Lower lobe of right lung (tissue), 2 donors: Measurements from ENCODE around the gene RBBP4. TPM values are rescaled to one million over a fixed set of nuclear protein-coding genes. Genes with fewer than 3 reads are reported as not detected.

Experiments
- ATAC-seq, 2 donors: fragments of 200-7000 bp; cut with Tn5 transposase; one replicate each; pipeline ENCODE4 v1.9.1; 2020 to 2022; ENCODE audit warnings: mild to moderate bottlenecking in 2 of 2, moderate library complexity in 2 of 2
- DNase-seq: peaks from one replicate; pipeline ENCODE4 v3.0.0-alpha.2; 2020
- H3K27ac ChIP-seq: fragments of 200-600 bp; one replicate; pipeline ENCODE4 v1.8.0; 2022
- H3K27me3 ChIP-seq: fragments of 200-600 bp; one replicate; pipeline ENCODE4 v1.8.0; 2022; ENCODE audit warnings: low read depth
- H3K36me3 ChIP-seq: fragments of 200-600 bp; one replicate; pipeline ENCODE4 v1.8.0; 2022; ENCODE audit warnings: mild to moderate bottlenecking
- H3K4me1 ChIP-seq: fragments of 200-600 bp; one replicate; pipeline ENCODE4 v1.8.0; 2022
- H3K4me3 ChIP-seq: fragments of 200-600 bp; one replicate; pipeline ENCODE4 v1.8.0; 2022; ENCODE audit warnings: mild to moderate bottlenecking
- H3K9me3 ChIP-seq: fragments of 200-600 bp; one replicate; pipeline ENCODE4 v1.8.0; 2022
- intact Hi-C: fragments of 100-400 bp; cut with DNase I; formaldehyde crosslinking; loops from one replicate; pipeline ENCODE4 v1.11.0; 2022
- total RNA-seq: library from RNA; stranded (reverse); fragmentation: NEBNext Ultra II Directional; extraction: Animal tissue kit (Norgen Biotek cat#: 25700); gene quantifications from one replicate; pipeline ENCODE4 v1.2.1, GENCODE V29; 2021
- TF ChIP-seq, protein P1 (sequence below): fragments of 200-600 bp; IDR thresholded peaks from one replicate; pipeline ENCODE4 v1.8.0; 2022; ENCODE audit warnings: antibody characterized with exemption, mild to moderate bottlenecking
- donor health status: DM: no; HTN: yes; CAD: no; lungs with severe emphysema.

The RBBP4 gene
- total RNA-seq, 1 donor from 2014 or later: 155 TPM

DNA sequence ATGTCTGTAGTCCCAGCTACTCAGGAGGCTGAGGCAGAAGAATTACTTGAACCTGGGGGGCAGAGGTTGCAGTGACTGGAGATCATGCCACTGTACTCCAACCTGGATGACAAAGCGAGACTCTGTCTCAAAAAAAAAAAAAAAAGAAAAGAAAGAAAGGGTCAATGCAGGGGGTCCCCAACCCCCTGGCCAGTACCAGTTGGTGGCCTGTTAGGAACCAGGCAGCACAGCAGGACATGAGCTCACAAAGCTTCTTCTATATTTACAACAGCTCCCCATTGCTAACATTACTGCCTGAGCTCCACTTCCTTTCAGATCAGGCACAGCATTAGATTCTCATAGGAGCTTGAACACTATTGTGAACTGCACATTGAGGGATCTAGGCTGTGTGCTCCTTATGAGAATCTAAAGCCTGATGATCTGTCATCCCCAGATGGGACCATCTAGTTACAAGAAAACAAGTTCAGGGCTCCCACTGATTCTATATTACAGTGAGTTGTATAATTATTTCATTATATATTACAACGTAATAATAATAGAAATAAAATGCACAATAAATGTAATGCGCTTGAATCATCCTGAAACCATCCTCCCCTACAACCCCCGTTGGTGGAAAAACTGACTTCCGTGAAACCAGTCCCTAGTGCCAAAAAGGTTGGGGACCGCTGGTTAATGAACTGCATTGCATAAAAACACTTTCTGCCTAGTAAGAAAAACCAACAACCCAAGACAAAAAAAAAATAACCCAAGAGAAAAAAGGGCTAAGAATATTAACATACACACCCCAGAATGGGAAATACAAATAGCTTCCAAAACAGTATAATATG, 3.5 kb upstream of the RBBP4 start:
- no peak for DNase-seq
- peaks cover 12% of the 10 kb centered on the region for H3K36me3 ChIP-seq
- TF ChIP-seq, protein P1, sequence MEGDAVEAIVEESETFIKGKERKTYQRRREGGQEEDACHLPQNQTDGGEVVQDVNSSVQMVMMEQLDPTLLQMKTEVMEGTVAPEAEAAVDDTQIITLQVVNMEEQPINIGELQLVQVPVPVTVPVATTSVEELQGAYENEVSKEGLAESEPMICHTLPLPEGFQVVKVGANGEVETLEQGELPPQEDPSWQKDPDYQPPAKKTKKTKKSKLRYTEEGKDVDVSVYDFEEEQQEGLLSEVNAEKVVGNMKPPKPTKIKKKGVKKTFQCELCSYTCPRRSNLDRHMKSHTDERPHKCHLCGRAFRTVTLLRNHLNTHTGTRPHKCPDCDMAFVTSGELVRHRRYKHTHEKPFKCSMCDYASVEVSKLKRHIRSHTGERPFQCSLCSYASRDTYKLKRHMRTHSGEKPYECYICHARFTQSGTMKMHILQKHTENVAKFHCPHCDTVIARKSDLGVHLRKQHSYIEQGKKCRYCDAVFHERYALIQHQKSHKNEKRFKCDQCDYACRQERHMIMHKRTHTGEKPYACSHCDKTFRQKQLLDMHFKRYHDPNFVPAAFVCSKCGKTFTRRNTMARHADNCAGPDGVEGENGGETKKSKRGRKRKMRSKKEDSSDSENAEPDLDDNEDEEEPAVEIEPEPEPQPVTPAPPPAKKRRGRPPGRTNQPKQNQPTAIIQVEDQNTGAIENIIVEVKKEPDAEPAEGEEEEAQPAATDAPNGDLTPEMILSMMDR: no peak
- no peak for ATAC-seq
- no peak overlapping the region for H3K27ac ChIP-seq
- H3K4me1 ChIP-seq: peaks cover 26% of the 10 kb centered on the region
- no peaks in the 10 kb centered on the region for H3K9me3 ChIP-seq
- H3K27me3 ChIP-seq: no peaks in the 10 kb centered on the region
- intact Hi-C loops: no loop called here
- H3K4me3 ChIP-seq: no peak overlapping the region

DNA sequence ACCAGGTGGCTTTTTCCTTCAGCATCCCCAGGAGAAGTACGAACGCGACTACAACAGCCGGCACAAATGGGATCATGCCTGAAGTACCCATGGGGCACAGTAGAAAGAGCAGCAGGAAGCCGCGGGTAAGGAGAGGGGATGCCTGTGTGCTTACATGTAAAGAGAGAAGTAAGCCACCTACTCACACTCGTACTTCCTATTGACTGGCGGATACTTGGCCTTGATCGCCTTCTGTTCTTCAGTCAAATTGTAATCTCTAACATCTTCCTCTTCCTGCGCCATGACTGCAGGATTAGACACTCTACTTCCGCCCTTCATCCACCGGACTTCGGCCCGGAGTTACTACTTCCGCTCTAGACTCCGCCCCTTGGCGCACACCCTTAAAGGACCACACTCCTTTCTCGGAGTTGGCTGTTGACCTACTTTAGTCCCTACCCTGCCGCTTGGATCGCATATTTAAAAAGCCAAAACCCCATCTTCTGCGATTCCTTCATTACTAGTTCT, 708 bp upstream of the RBBP4 start, which contains the start of gene ZBTB8OS:
Gene ZBTB8OS, minus strand, starts transcription at position 303 of the 504 bp plus-strand sequence. Its CDS starts 21 bp downstream, at position 282.
- Histone ChIP-seq H3K36me3 (peaks cover 34% of the 10 kb centered on the region), H3K27me3 (no peaks in the 10 kb centered on the region), H3K4me3 (peak within 1 kb of the TSS; percentile 83), H3K9me3 (no peaks in the 10 kb centered on the region), H3K27ac (peak within 1 kb of the TSS; percentile 100), H3K4me1 (peaks cover 52% of the 10 kb centered on the region)
- ATAC-seq (peak; percentile 93 to 94), DNase-seq (peak; percentile 93)
- intact Hi-C loops: no loop called here
- TF ChIP-seq, protein P1: no peak

DNA sequence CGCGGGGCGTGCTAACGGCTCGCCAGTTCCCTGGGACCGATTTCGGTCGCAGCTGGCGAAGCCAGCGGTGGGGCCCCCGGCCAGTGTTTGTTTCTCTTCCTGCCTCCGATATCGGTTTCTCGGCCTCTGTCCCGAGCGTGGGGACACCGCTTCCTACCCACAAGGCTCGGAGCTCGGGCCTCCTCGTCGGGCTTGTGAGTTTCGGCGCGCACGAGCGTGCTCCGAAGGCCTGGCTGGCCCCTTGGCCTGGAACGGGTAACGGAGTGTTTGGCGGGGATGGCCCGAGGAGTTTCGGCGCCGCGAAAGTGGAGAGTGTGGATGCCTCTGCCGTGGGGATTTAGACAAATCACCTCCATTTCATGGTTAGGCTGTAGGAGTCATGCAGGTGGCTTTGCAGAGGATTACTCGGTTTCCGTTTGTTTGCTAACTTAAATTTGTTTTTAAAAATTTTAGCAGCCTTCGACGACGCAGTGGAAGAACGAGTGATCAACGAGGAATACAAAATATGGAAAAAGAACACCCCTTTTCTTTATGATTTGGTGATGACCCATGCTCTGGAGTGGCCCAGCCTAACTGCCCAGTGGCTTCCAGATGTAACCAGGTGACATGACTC, 559 bp downstream of the RBBP4 start:
- Histone ChIP-seq H3K36me3 (peaks cover 40% of the 10 kb centered on the region), H3K9me3 (no peaks in the 10 kb centered on the region), H3K27ac (peak overlapping the region; percentile 100), H3K4me3 (peak overlapping the region; percentile 83), H3K4me1 (peaks cover 64% of the 10 kb centered on the region), H3K27me3 (no peaks in the 10 kb centered on the region)
- ATAC-seq: peak; percentile 11 to 35
- TF ChIP-seq, protein P1: no peak
- no peak for DNase-seq
- intact Hi-C loops: no loop called here

DNA sequence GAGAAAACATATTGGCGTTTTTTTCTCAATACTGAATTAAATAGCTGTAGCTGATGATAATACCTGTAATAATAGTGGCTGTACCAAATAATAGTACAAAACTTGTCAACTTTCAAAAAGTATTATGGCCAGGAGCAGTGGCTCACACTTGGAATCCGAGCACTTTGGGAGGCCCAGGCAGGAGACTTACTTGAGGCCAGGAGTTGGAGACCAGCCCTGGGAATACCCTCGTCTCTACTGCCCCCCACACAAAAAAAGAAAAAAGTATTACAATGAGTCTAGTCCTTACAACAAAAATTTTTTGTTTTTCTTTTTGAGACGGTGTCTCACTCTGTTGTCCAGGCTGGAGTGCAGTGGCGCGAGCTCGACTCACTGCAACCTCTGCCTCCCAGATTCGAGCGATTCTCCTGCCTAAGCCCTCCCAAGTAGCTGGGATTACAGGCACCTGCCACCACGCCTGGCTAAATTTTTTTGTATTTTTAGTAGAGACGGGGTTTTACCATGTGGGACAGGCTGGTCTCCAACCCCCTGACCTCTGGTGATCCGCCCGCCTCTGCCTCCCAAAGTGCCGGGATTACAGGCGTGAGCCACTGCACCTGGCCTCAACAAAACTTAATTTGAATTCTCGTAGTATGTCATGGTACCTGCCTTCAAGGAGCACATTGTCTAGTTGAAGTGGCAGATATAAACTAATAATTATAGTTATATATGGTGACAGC, 1.4 kb downstream of the RBBP4 start:
- H3K4me3 ChIP-seq: peak overlapping the region; percentile 83
- no peaks in the 10 kb centered on the region for H3K27me3 ChIP-seq
- H3K27ac ChIP-seq: no peak overlapping the region
- no peaks in the 10 kb centered on the region for H3K9me3 ChIP-seq
- H3K36me3 ChIP-seq: peaks cover 49% of the 10 kb centered on the region
- DNase-seq (no peak), ATAC-seq (no peak)
- peaks cover 64% of the 10 kb centered on the region for H3K4me1 ChIP-seq
- intact Hi-C loops: no loop called here
- TF ChIP-seq, protein P1: no peak

DNA sequence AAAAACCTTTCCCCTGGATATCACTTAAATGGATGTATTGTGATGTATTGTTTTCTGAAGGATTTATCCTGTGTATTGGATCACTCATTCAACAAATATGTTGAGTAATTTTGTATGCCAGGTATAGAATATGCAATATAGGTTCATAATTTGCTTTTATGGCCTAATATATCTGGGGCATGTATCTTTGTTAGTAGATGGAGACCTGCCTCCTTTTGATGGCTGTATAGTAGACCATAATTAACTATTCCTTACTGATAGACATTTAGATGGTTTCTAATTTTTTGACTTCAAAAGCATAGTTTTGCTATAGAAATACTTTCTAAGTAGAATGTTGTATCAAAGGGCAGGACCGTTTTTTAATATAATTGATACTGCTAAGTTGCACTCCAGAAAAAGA, 8.6 kb downstream of the RBBP4 start:
- Histone ChIP-seq H3K27ac (no peak overlapping the region), H3K9me3 (no peaks in the 10 kb centered on the region), H3K27me3 (no peaks in the 10 kb centered on the region), H3K4me3 (no peak overlapping the region), H3K36me3 (peaks cover 99% of the 10 kb centered on the region), H3K4me1 (peaks cover 19% of the 10 kb centered on the region)
- DNase-seq (no peak), ATAC-seq (no peak)
- TF ChIP-seq, protein P1: no peak
- intact Hi-C loops: no loop called here
